H1 (cell line): ENCODE measurements around the gene GTF2F2.

Source experiments
- ASH2L ChIP-seq: fragments of 200-600, 300-600 bp; sonication (generic); IDR thresholded peaks from one replicate; pipeline ENCODE4 v1.7.1; 2017; ENCODE audit warnings: low read length
- ATF2 ChIP-seq: IDR thresholded peaks from 2 replicates; pipeline ENCODE4 v1.6.1; 2012; ENCODE audit warnings: low read length, inconsistent platforms
- EP300 ChIP-seq, 2 experiments: IDR thresholded peaks; 1 replicate in 1 of 2; 2 replicates in 1 of 2; pipeline ENCODE4 v1.6.1; 2011 to 2012; ENCODE audit warnings: low read depth in 2 of 2, low read length in 2 of 2, mild to moderate bottlenecking in 2 of 2, borderline replicate concordance in 1 of 2, inconsistent platforms in 1 of 2, moderate library complexity in 1 of 2
- GABPA ChIP-seq: IDR thresholded peaks from 2 replicates; pipeline ENCODE4 v1.6.1; 2011; ENCODE audit warnings: mild to moderate bottlenecking, low read length, moderate library complexity, borderline replicate concordance; ENCODE audit not compliant: insufficient read depth
- GTF2F1 ChIP-seq: IDR thresholded peaks from 2 replicates; pipeline ENCODE4 v1.6.1; 2012; ENCODE audit warnings: low read depth, low read length, improper control_type of control experiment, borderline replicate concordance
- HDAC2 ChIP-seq, 2 experiments: fragments of 300-600 bp in 1 of 2; sonication (generic) in 1 of 2; IDR thresholded peaks; 2 replicates each; pipeline ENCODE4 v1.6.1; 2011 to 2012; ENCODE audit warnings: low read depth in 2 of 2, low read length in 2 of 2, mild to moderate bottlenecking in 2 of 2, moderate library complexity in 2 of 2, borderline replicate concordance in 1 of 2, inconsistent platforms in 1 of 2
- JUND ChIP-seq: IDR thresholded peaks from 2 replicates; pipeline ENCODE4 v1.6.1; 2011; ENCODE audit warnings: mild to moderate bottlenecking, improper control_type of control experiment, low read length
- POLR2AphosphoS5 ChIP-seq: IDR thresholded peaks from 2 replicates; pipeline ENCODE4 v1.6.1; 2011; ENCODE audit warnings: low read depth, low read length
- RAD21 ChIP-seq, 2 experiments: IDR thresholded peaks in 1 of 2; conservative IDR thresholded peaks in 1 of 2; 2 replicates each; pipeline ENCODE4 v1.6.1; 2011; ENCODE audit warnings: low read depth in 2 of 2, low read length in 2 of 2, improper control_type of control experiment in 1 of 2, inconsistent platforms in 1 of 2, mild to moderate bottlenecking in 1 of 2, moderate library complexity in 1 of 2
- ZNF274 ChIP-seq: IDR thresholded peaks from 2 replicates; pipeline ENCODE4 v1.7.0; 2012; ENCODE audit warnings: low read length, borderline replicate concordance; ENCODE audit errors: extremely low read depth
- TF ChIP-seq, protein P1 (sequence below), 3 experiments: IDR thresholded peaks; 1 replicate in 2 of 3; 2 replicates in 1 of 3; pipeline versions ENCODE4 v1.5.1 to v1.6.1; 2011; ENCODE audit warnings: low read length in 3 of 3, mild to moderate bottlenecking in 3 of 3, inconsistent platforms in 2 of 3, low read depth in 1 of 3, moderate library complexity in 1 of 3; ENCODE audit not compliant: insufficient read depth in 1 of 3; ENCODE audit errors: control extremely low read depth in 1 of 3

DNA sequence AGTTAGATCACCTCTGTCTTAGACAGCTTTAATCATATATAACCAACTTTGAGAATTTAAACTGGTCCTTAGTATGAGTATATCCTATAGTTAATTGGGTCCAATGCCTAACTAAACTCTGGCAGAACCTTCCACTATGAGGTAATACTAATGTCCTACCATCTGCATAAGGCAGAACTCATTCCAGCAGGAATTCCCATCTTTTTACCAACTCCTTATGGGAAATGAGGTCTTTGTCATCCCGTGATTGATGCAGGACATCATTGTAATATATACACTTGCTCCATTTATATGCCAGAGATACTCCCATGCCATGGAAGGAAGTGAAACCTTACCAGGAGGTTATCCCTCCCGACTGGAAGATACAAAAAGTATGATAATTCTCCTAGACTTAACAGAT is 77.7 kb downstream of the GTF2F2 start:
- no peak for TF ChIP-seq RAD21 (IDR thresholded peaks at IDR 0.05 in 1 of 2, conservative IDR thresholded peaks at IDR 0.05 in 1 of 2; ENCODE audit: low read depth in 2 of 2, low read length in 2 of 2)
- TF ChIP-seq, protein P1, sequence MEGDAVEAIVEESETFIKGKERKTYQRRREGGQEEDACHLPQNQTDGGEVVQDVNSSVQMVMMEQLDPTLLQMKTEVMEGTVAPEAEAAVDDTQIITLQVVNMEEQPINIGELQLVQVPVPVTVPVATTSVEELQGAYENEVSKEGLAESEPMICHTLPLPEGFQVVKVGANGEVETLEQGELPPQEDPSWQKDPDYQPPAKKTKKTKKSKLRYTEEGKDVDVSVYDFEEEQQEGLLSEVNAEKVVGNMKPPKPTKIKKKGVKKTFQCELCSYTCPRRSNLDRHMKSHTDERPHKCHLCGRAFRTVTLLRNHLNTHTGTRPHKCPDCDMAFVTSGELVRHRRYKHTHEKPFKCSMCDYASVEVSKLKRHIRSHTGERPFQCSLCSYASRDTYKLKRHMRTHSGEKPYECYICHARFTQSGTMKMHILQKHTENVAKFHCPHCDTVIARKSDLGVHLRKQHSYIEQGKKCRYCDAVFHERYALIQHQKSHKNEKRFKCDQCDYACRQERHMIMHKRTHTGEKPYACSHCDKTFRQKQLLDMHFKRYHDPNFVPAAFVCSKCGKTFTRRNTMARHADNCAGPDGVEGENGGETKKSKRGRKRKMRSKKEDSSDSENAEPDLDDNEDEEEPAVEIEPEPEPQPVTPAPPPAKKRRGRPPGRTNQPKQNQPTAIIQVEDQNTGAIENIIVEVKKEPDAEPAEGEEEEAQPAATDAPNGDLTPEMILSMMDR (IDR thresholded peaks at IDR 0.05; ENCODE audit: control extremely low read depth in 1 of 3, insufficient read depth in 1 of 3, low read depth in 1 of 3, low read length in 3 of 3), result no peak
- TF ChIP-seq POLR2AphosphoS5, result no peak
- no peak for TF ChIP-seq GABPA
- no peak for TF ChIP-seq HDAC2 (IDR thresholded peaks at IDR 0.05; ENCODE audit: borderline replicate concordance in 1 of 2, low read depth in 2 of 2, low read length in 2 of 2)
- TF ChIP-seq ZNF274, result no peak
- no peak for TF ChIP-seq EP300 (IDR thresholded peaks at IDR 0.05; ENCODE audit: borderline replicate concordance in 1 of 2, low read depth in 2 of 2, low read length in 2 of 2)
- TF ChIP-seq ATF2, result no peak
- TF ChIP-seq GTF2F1, result no peak
- TF ChIP-seq ASH2L, result no peak
- TF ChIP-seq JUND, result no peak
